ENCODE results near the gene MAN1C1.

Gene MAN1C1

DNA sequence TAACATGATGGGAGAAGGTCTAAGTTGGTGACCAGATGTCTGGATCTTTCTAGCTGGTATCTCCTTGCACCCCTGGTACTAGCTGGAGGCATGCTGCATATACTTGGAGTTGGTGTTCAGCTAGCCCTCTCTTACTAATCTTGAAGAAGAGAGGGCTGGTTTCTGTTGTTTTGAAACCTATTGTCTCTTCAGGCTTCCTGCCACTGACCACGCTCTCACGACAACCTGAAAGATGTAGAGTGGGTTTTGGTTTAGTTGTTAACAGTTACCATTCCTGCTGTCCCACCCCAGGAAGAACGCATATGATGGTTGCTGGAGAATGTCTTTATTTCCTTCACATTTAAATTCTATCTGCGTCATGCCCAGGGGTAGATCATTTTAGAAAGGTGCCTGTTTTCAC is 3.6 kb downstream of the MAN1C1 start:
- TF ChIP-seq TOX (CRISPR knock-in tag; IDR thresholded peaks at IDR 0.05; ENCODE audit: borderline replicate concordance) (no peak), ZNF70 (CRISPR knock-in tag; IDR thresholded peaks at IDR 0.05) (no peak), ZC3H10 (CRISPR knock-in tag; IDR thresholded peaks at IDR 0.05) (no peak), ESRRG (CRISPR knock-in tag; IDR thresholded peaks at IDR 0.05) (no peak), ZFP30 (CRISPR knock-in tag; IDR thresholded peaks at IDR 0.05) (no peak), ZFP3 (CRISPR knock-in tag; IDR thresholded peaks at IDR 0.05) (no peak), GLIS3 (CRISPR knock-in tag; IDR thresholded peaks at IDR 0.05) (no peak), CSDC2 (CRISPR knock-in tag; IDR thresholded peaks at IDR 0.05) (no peak), CREB5 (CRISPR knock-in tag; IDR thresholded peaks at IDR 0.05; ENCODE audit: low read depth) (no peak), BACH2 (CRISPR knock-in tag; IDR thresholded peaks at IDR 0.05; ENCODE audit: borderline replicate concordance) (no peak), PATZ1 (CRISPR knock-in tag; IDR thresholded peaks at IDR 0.05; ENCODE audit: borderline replicate concordance) (no peak), TSHZ2 (CRISPR knock-in tag; IDR thresholded peaks at IDR 0.05) (no peak), PPARA (CRISPR knock-in tag; IDR thresholded peaks at IDR 0.05; ENCODE audit: borderline replicate concordance) (no peak), RARB (CRISPR knock-in tag; IDR thresholded peaks at IDR 0.05) (no peak), OSR1 (CRISPR knock-in tag; IDR thresholded peaks at IDR 0.05) (no peak), ZNF8 (CRISPR knock-in tag; IDR thresholded peaks at IDR 0.05) (no peak)
- TF ChIP-seq, protein P1, sequence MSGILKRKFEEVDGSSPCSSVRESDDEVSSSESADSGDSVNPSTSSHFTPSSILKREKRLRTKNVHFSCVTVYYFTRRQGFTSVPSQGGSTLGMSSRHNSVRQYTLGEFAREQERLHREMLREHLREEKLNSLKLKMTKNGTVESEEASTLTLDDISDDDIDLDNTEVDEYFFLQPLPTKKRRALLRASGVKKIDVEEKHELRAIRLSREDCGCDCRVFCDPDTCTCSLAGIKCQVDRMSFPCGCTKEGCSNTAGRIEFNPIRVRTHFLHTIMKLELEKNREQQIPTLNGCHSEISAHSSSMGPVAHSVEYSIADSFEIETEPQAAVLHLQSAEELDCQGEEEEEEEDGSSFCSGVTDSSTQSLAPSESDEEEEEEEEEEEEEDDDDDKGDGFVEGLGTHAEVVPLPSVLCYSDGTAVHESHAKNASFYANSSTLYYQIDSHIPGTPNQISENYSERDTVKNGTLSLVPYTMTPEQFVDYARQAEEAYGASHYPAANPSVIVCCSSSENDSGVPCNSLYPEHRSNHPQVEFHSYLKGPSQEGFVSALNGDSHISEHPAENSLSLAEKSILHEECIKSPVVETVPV (CRISPR knock-in tag; IDR thresholded peaks at IDR 0.05), result no peak
- no peak for ATAC-seq

GRCh38 chr1:25620701-25621350 is 4.2 kb downstream of the MAN1C1 start:
- TF ChIP-seq ZNF565 (CRISPR knock-in tag; conservative IDR thresholded peaks at IDR 0.05; ENCODE audit: low read depth) (no peak), ZNF70 (CRISPR knock-in tag; IDR thresholded peaks at IDR 0.05) (no peak), BACH2 (CRISPR knock-in tag; IDR thresholded peaks at IDR 0.05; ENCODE audit: borderline replicate concordance) (no peak), ZC3H10 (CRISPR knock-in tag; IDR thresholded peaks at IDR 0.05) (no peak), PPARA (CRISPR knock-in tag; IDR thresholded peaks at IDR 0.05; ENCODE audit: borderline replicate concordance) (no peak), ISL1 (CRISPR knock-in tag; IDR thresholded peaks at IDR 0.05) (no peak), POU6F1 (CRISPR knock-in tag; IDR thresholded peaks at IDR 0.05; ENCODE audit: borderline replicate concordance, low read depth) (no peak), SNAI2 (CRISPR knock-in tag; IDR thresholded peaks at IDR 0.05) (no peak), ZFP3 (CRISPR knock-in tag; IDR thresholded peaks at IDR 0.05) (no peak), TOX (CRISPR knock-in tag; IDR thresholded peaks at IDR 0.05; ENCODE audit: borderline replicate concordance) (no peak), ZNF8 (CRISPR knock-in tag; IDR thresholded peaks at IDR 0.05) (no peak), CREB5 (CRISPR knock-in tag; IDR thresholded peaks at IDR 0.05; ENCODE audit: low read depth) (no peak)
- TF ChIP-seq, protein P1 (CRISPR knock-in tag; IDR thresholded peaks at IDR 0.05), result no peak
- ATAC-seq, result no peak

Data from SK-N-SH treated with all-trans-retinoic acid at 6 μM for 48 hours (cell line).